Measurements from ENCODE around the gene SSRP1.

DNA sequence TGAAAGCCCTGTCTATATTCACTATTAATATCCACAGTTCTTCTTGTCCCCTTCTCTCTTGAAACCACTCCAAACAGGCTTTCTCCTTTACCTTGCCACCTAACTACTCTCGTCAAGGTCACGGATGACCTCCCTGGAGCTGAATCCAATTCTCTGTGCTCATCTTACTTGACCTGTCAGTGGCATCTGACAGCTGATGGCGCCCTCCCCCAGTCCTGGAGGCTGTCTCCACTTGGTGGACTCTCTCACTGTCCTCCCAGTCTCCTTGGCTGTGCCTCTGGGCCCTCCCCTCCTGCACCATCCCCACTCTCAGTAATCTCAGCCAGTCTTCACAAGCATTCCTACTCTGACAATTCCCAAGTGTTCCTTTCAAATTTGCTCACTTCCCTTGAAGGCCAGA lies 19.7 kb downstream of the SSRP1 start:
- TF ChIP-seq, protein P1, sequence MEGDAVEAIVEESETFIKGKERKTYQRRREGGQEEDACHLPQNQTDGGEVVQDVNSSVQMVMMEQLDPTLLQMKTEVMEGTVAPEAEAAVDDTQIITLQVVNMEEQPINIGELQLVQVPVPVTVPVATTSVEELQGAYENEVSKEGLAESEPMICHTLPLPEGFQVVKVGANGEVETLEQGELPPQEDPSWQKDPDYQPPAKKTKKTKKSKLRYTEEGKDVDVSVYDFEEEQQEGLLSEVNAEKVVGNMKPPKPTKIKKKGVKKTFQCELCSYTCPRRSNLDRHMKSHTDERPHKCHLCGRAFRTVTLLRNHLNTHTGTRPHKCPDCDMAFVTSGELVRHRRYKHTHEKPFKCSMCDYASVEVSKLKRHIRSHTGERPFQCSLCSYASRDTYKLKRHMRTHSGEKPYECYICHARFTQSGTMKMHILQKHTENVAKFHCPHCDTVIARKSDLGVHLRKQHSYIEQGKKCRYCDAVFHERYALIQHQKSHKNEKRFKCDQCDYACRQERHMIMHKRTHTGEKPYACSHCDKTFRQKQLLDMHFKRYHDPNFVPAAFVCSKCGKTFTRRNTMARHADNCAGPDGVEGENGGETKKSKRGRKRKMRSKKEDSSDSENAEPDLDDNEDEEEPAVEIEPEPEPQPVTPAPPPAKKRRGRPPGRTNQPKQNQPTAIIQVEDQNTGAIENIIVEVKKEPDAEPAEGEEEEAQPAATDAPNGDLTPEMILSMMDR (IDR thresholded peaks at IDR 0.05) = no peak
- TF ChIP-seq ZFX (IDR thresholded peaks at IDR 0.05; ENCODE audit: borderline replicate concordance) = no peak

Data from 22Rv1 (cell line).